T-helper 2 cell treated with Interferon-gamma antibody and Interleukin-4, amounts not matched to agents 100 ng/mL and 5 ng/mL, for 36 hours (primary cell): Measurements from ENCODE around the gene DCAF16. TPM values are rescaled to one million over a fixed set of nuclear protein-coding genes. Genes with fewer than 3 reads are reported as not detected.

ENCODE experiments used
- total RNA-seq: library from RNA; stranded (reverse); gene quantifications from 2 replicates; pipeline ENCODE4 v1.2.3, GENCODE V29; 2022

The DCAF16 gene
- total RNA-seq, 1 donor from 2014 or later, result 40.1 TPM

Other genes starting within 250 kb of the DCAF16 start
- 97.4 and 101 TPM in 2 replicates for gene LAP3, start 233.6 kb downstream of the DCAF16 start, total RNA-seq
- 40.7 and 45.7 TPM in 2 replicates for gene MED28, start 196.1 kb downstream of the DCAF16 start, total RNA-seq
- not detected in 2 replicates for gene FAM184B, start 29.1 kb downstream of the DCAF16 start, total RNA-seq
- 60.5 and 64.0 TPM in 2 replicates for gene NCAPG, start 222 bp upstream of the DCAF16 start, total RNA-seq
- gene LCORL, start 211.0 kb upstream of the DCAF16 start, total RNA-seq, result 8.9 and 10.0 TPM in 2 replicates